SH-SY5Y (cell line): Measurements from ENCODE around the gene PTPRT.

ENCODE experiments used
- GATA2 ChIP-seq: IDR thresholded peaks from 2 replicates; pipeline ENCODE4 v1.6.1; 2011; ENCODE audit warnings: mild to moderate bottlenecking, low read depth, low read length
- GATA3 ChIP-seq: IDR thresholded peaks from 2 replicates; pipeline ENCODE4 v1.6.1; 2011; ENCODE audit warnings: low read depth, mild to moderate bottlenecking, low read length, moderate library complexity

DNA sequence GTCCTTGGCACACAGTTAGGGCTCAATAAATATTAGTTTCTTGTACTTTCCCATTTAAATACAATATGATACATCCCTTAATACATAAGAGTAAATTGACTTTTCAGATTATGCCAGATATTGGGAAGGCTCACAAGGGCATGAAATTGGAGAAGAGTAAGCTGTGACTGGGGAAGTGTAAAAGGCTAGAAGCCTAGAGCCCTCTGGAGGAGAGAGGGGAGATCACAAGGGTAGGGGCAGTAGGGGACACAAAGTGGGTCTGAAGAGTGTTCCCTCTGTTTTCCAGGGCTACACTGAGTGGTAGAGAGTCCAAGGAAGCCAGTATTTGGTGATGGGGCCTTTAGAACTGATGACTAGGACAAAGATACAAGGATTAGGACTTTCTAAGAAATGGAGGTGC lies 1008.6 kb downstream of the PTPRT start:
- TF ChIP-seq GATA2 (no peak), GATA3 (no peak)
